SKM-1 treated with dmso at 0.1 percent for 144 hours (cell line): ENCODE data around the gene ATP6V1E1.
"Not testable (repeated sequence)": the region's sequence is repeated elsewhere in the genome, so short reads cannot be mapped to it uniquely, and the experiment has no call there.

Experiments used
- DNase-seq: peaks from one replicate; lab custom pipeline; 2025; ENCODE audit not compliant: unreplicated experiment; lab: John Stamatoyannopoulos, UW

ATP6V1E1 gene

DNA sequence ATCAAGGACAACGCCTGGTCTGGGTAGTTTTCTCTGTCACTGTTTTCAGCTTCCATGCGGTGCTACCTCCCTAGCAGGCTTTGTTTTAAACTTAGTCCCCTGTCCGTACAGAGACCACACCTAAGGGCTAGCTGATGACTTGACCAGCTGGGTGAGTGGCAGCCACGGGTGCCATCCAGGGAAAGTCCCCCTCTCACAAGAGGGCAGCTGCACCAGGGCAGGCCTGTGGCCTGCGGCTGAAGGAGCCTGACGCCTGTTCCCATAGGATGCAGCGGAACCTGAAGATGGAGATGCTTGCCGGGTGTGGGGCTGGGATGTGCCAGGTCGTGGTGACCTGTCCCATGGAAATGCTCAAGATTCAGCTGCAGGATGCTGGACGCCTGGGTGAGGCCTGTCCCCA, 45.4 kb downstream of the ATP6V1E1 start:
- no peak for DNase-seq

DNA sequence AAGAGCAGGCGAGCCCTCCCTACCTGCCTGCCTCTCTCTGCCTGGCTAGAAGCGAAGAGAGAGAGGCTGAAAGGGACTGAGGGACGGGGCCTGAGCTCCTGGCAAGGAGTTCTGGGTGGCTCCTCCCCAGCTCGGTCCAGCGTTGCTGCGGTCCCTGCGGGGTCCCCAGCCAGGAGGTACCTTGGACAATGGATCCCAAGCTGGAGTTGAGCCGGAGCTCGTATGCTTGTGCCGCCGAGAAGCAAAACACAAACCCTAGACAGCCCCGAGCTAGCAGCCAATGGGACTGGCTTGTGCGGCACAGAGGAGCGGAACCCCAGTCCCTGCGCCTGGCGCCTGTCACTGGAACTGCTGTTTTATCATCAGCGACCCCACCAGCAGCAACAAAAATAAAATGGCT, 46.9 kb downstream of the ATP6V1E1 start:
- DNase-seq, result no peak

- no peak for DNase-seq
Observed at GRCh38 chr22:17581056-17581455, 47.5 kb downstream of the ATP6V1E1 start.

- DNase-seq, result no peak
Observed at GRCh38 chr22:17580441-17581031, 48.0 kb downstream of the ATP6V1E1 start.

- no peak for DNase-seq
Observed at GRCh38 chr22:17579535-17579981, 49.0 kb downstream of the ATP6V1E1 start.

GRCh38 chr22:17578136-17578754, 50.3 kb downstream of the ATP6V1E1 start:
- no peak for DNase-seq

GRCh38 chr22:17576470-17576869, 52.1 kb downstream of the ATP6V1E1 start:
- no peak for DNase-seq

GRCh38 chr22:17575681-17576080, 52.9 kb downstream of the ATP6V1E1 start:
- DNase-seq, result no peak

DNA sequence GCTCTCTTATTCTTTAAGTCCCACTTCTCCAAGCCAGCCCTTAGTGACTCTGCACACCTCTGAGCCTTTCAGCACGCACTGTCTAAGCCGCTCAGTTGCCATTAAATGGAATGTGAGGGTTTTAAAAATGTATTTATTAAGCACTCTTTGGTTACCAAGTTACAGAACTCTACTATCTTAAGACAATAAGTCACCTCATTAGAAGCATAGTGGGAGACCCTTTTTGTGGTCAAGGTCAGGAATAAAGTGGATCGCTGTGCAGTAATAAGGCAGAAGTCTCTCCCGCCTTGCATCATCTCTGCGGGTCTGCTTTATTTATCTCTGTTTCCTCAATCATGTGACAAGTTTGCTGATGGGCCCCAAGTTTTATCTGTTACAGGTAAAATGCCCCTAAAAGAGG, 53.4 kb downstream of the ATP6V1E1 start:
- DNase-seq, result no peak

GRCh38 chr22:17570851-17571631, 57.5 kb downstream of the ATP6V1E1 start:
- DNase-seq, result no peak

GRCh38 chr22:17569971-17570511, 58.5 kb downstream of the ATP6V1E1 start:
- DNase-seq, result no peak

GRCh38 chr22:17566776-17567175, 61.8 kb downstream of the ATP6V1E1 start:
- no peak for DNase-seq

- not testable (repeated sequence) for DNase-seq
Observed at GRCh38 chr22:17566016-17566687, 62.4 kb downstream of the ATP6V1E1 start.

DNA sequence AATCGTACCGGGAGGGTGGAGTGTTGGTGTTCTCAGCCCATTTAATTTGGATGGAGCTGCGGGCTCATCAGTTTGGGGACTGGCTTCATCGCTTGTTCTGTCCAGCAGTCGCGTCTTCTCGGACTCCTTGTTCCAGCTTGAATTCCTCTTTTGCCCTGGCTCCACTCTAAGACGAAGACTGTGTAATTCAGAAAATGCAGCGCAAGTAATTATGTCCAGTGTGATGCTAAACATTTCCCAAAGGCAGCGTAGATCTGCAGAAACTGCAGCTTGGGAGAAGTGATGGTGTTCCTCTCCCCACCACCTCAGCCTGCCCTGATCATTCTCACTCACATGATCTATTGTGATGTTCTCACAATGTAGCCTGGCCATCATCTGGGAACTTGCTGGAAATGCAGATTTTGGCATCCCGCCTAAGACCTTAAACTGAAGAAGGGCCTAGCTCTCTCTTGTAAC, 64.6 kb downstream of the ATP6V1E1 start:
- DNase-seq, result no peak

DNA sequence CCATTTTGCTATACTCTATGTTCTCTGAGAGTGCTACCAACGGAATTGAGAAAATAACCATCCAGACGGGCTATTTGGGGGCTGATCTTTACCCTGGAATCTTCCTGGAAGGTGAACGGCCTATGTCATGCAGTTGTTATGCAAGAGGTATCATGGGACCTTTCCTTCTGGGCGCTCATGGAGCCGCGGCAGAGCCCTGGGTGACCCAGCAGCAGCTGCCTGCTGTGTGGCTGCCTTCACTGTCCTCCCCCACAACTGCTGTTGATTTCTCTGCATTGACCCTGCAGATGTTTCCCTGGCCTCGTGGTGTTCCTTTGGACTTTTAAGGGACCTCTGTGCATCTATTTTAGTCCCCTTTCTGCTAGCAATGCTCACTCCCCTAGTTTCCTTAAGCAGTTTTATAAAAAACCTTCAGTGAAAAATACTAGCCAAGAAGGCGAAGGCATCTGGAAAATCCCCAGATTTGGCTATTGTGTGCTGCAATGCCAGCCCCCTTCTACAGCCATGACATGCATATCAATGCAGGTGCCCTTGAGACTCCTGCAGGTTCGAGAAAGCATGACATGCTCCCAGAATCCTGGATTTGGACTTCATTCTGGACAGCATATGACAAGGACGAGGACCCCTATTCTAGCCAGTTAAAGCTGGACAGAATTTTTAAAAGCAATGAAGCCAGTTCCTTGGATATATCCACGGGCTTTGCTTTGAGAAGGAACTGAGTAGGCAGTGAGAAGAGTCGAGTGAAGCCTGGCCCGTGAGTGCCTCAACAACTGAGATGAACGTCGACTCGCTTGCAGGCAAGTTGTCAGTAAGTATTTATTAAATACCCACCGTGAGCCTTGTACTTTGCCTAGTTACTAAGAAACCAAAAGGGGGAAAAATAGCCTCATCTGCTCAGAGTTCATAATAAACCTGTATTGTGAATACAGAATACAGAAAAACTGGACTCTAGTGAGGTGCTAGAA, 65.4 kb downstream of the ATP6V1E1 start, which contains the start of gene SLC25A18:
Gene SLC25A18 (plus strand): TSS at position 593 of the 965 bp plus-strand sequence. CDS start 16,447 bp downstream, outside the sequence.
- no peak for DNase-seq

- DNase-seq, result no peak
Observed at GRCh38 chr22:17559188-17559587, 69.4 kb downstream of the ATP6V1E1 start.

DNA sequence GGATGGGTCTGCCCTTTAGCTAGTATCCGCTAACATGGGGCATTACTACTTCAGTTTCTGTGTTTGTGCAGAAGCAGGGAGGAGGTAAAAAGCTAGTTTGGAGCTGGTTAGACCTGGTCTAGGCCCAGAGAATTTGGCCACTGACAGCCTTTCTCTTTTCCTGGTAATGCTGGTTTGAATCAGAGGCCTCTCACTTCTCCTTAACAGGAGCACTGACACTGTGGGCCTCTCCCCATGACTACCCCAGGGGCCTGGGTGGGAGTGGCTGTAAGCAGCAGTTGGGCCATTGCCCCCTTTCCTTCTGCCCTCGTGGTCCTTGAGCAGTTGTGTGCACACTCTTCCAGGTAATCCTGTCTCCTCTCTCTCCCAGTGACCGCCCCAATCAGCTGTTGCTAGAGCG, 73.7 kb downstream of the ATP6V1E1 start:
- DNase-seq, result no peak

DNA sequence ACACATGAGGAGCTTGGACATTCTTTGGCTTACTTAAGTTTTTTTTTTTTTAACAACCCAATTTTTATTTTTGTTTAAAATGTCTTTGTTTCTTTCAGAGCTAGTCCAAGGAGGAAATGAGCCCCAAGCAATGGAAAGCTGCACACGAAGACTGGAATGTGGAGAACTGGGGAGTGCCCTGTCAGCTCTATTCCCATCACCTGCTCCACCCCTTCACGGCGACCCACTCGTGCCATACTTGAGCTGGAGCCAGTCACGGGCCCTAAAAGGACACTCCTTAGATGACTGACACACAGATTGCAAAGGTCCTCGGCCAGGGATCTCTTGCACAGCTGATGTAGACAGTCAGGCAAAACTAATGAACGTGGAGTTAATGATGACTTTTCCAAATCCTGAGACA, 75.8 kb downstream of the ATP6V1E1 start:
- DNase-seq, result no peak

- no peak for DNase-seq
Observed at GRCh38 chr22:17549655-17550054, 78.9 kb downstream of the ATP6V1E1 start.

DNA sequence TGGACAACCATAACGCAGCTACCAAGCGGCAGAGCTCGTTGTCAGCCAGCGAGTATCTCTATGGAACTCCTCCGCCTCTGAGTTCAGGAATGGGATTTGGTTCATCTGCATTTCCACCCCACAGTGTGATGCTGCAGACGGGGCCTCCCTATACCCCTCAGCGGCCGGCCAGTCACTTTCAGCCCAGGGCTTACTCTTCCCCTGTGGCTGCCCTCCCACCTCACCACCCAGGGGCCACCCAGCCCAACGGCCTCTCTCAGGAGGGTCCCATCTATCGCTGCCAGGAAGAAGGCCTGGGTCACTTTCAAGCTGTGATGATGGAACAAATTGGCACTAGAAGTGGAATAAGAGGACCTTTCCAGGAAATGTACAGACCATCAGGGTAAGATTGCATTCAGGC, 79.4 kb downstream of the ATP6V1E1 start:
- no peak for DNase-seq
